PFSK-1 (cell line): ENCODE data around the gene MRPL39.

Experiments used
- POLR2AphosphoS5 ChIP-seq: IDR thresholded peaks from 2 replicates; pipeline ENCODE4 v1.6.1; 2012; ENCODE audit warnings: low read depth, mild to moderate bottlenecking, control low read depth, low read length, moderate library complexity
- REST ChIP-seq, 2 experiments: IDR thresholded peaks; 2 replicates each; pipeline versions ENCODE4 v1.6.1 to v1.8.0; 2011 to 2012; ENCODE audit warnings: low read depth in 2 of 2, low read length in 2 of 2, control low read depth in 1 of 2, inconsistent platforms in 1 of 2, mild to moderate bottlenecking in 1 of 2, moderate library complexity in 1 of 2; ENCODE audit not compliant: insufficient read depth in 1 of 2
- SIN3A ChIP-seq: IDR thresholded peaks from 2 replicates; pipeline ENCODE4 v1.6.1; 2012; ENCODE audit warnings: mild to moderate bottlenecking, low read length, moderate library complexity, borderline replicate concordance; ENCODE audit not compliant: insufficient read depth
- TAF1 ChIP-seq: IDR thresholded peaks from 2 replicates; pipeline ENCODE4 v1.6.1; 2012; ENCODE audit warnings: low read length, control low read depth, borderline replicate concordance; ENCODE audit not compliant: insufficient read depth

GRCh38 chr21:25625036-25625435 lies 17.8 kb upstream of the MRPL39 start:
- TF ChIP-seq POLR2AphosphoS5 (no peak), TAF1 (no peak), REST (IDR thresholded peaks at IDR 0.05; ENCODE audit: insufficient read depth in 1 of 2, low read depth in 2 of 2, low read length in 2 of 2) (no peak), SIN3A (no peak)
